RWPE2 (cell line): ENCODE results near the gene MRPS26.
"Not testable (repeated sequence)": the region's sequence is repeated elsewhere in the genome, so short reads cannot be mapped to it uniquely, and the experiment has no call there.

Experiments
- ATAC-seq: fragments of 200-7000 bp; cut with Tn5 transposase; 3 replicates; pipeline ENCODE4 v1.9.1; 2021; ENCODE audit warnings: low read depth
- DNase-seq: peaks from one replicate; pipeline ENCODE4 v3.0.0-alpha.2; 2020; ENCODE audit warnings: low spot score
- H3K27ac ChIP-seq: fragments of 450-650 bp; 2 replicates; pipeline ENCODE4 v1.5.1; 2017; ENCODE audit warnings: mild to moderate bottlenecking; ENCODE audit not compliant: poor library complexity, severe bottlenecking
- H3K27me3 ChIP-seq: fragments of 250-450 bp; sonication (Bioruptor Pico); 2 replicates; pipeline ENCODE4 v1.5.1; 2021; ENCODE audit warnings: mild to moderate bottlenecking, moderate library complexity; ENCODE audit not compliant: insufficient read depth, poor library complexity, severe bottlenecking
- H3K36me3 ChIP-seq: fragments of 250-450 bp; sonication (Bioruptor Pico); 2 replicates; pipeline ENCODE4 v1.5.1; 2020; ENCODE audit warnings: low read depth, mild to moderate bottlenecking, moderate library complexity
- H3K4me1 ChIP-seq: fragments of 250-450 bp; sonication (Bioruptor Pico); 2 replicates; pipeline ENCODE4 v1.5.1; 2021; ENCODE audit warnings: mild to moderate bottlenecking, moderate library complexity; ENCODE audit not compliant: insufficient read depth, poor library complexity, severe bottlenecking
- H3K4me3 ChIP-seq: fragments of 250-450 bp; sonication (Bioruptor Pico); 2 replicates; pipeline ENCODE4 v1.5.1; 2021; ENCODE audit warnings: mild to moderate bottlenecking, moderate library complexity; ENCODE audit not compliant: severe bottlenecking
- H3K9me3 ChIP-seq: fragments of 250-450 bp; sonication (Bioruptor Pico); 2 replicates; pipeline ENCODE4 v1.5.1; 2021; ENCODE audit warnings: mild to moderate bottlenecking, moderate library complexity; ENCODE audit not compliant: severe bottlenecking
- CTCF ChIP-seq: fragments of 450-650 bp; IDR thresholded peaks from one replicate; pipeline ENCODE4 v1.5.1; 2017; ENCODE audit warnings: mild to moderate bottlenecking, moderate library complexity; ENCODE audit not compliant: poor library complexity, severe bottlenecking

The MRPS26 gene

GRCh38 chr20:3010985-3011723, 34.7 kb upstream of the MRPS26 start:
- TF ChIP-seq CTCF, result no peak
- no peak overlapping the region for H3K27ac ChIP-seq
- peak; percentile 73 for ATAC-seq
- no peaks in the 10 kb centered on the region for H3K27me3 ChIP-seq
- no peak for DNase-seq
- H3K4me1 ChIP-seq, result no peaks in the 10 kb centered on the region
- no peaks in the 10 kb centered on the region for H3K9me3 ChIP-seq
- H3K36me3 ChIP-seq, result peaks cover 38% of the 10 kb centered on the region
- no peak overlapping the region for H3K4me3 ChIP-seq

- ATAC-seq (peak; percentile 17; the same call in 1 of the 3 replicates), DNase-seq (no peak)
- H3K27me3 ChIP-seq, result no peaks in the 10 kb centered on the region
- H3K36me3 ChIP-seq, result peaks cover 32% of the 10 kb centered on the region
- no peak for TF ChIP-seq CTCF
- no peak overlapping the region for H3K27ac ChIP-seq
- no peaks in the 10 kb centered on the region for H3K9me3 ChIP-seq
- H3K4me1 ChIP-seq, result no peaks in the 10 kb centered on the region
- H3K4me3 ChIP-seq, result no peak overlapping the region
Observed at GRCh38 chr20:3011752-3012151, 34.1 kb upstream of the MRPS26 start.

GRCh38 chr20:3013771-3014170, 32.1 kb upstream of the MRPS26 start:
- no peak for ATAC-seq
- DNase-seq, result no peak
- Histone ChIP-seq H3K9me3 (no peaks in the 10 kb centered on the region), H3K4me3 (no peak overlapping the region), H3K4me1 (no peaks in the 10 kb centered on the region), H3K36me3 (peaks cover 27% of the 10 kb centered on the region), H3K27ac (no peak overlapping the region), H3K27me3 (no peaks in the 10 kb centered on the region)
- TF ChIP-seq CTCF, result no peak

GRCh38 chr20:3014179-3014578, 31.7 kb upstream of the MRPS26 start:
- H3K27ac ChIP-seq, result no peak overlapping the region
- H3K4me1 ChIP-seq, result no peaks in the 10 kb centered on the region
- H3K27me3 ChIP-seq, result no peaks in the 10 kb centered on the region
- ATAC-seq (no peak), DNase-seq (no peak)
- no peaks in the 10 kb centered on the region for H3K9me3 ChIP-seq
- H3K4me3 ChIP-seq, result no peak overlapping the region
- H3K36me3 ChIP-seq, result peaks cover 27% of the 10 kb centered on the region
- no peak for TF ChIP-seq CTCF

GRCh38 chr20:3014662-3015061, 31.2 kb upstream of the MRPS26 start:
- ATAC-seq, result no peak
- H3K9me3 ChIP-seq, result no peaks in the 10 kb centered on the region
- no peak overlapping the region for H3K4me3 ChIP-seq
- H3K4me1 ChIP-seq, result no peaks in the 10 kb centered on the region
- H3K27ac ChIP-seq, result no peak overlapping the region
- H3K27me3 ChIP-seq, result no peaks in the 10 kb centered on the region
- DNase-seq, result no peak
- no peak for TF ChIP-seq CTCF
- H3K36me3 ChIP-seq, result peaks cover 26% of the 10 kb centered on the region

- not testable (repeated sequence) for DNase-seq, H3K27ac ChIP-seq, H3K4me3 ChIP-seq, H3K9me3 ChIP-seq, H3K27me3 ChIP-seq, ATAC-seq, H3K4me1 ChIP-seq
- H3K36me3 ChIP-seq, result peaks cover 21% of the 10 kb centered on the region
Observed at GRCh38 chr20:3015302-3015701, 30.6 kb upstream of the MRPS26 start.
